ENCODE results near the gene BTBD2. TPM values are rescaled to one million over a fixed set of nuclear protein-coding genes. Genes with fewer than 3 reads are reported as not detected.

The BTBD2 gene
- total and polyA plus RNA-seq, 2 of the 13 experiments (the other 11 are each of a cell fraction or from before 2014, with no cell fraction given): 28.1 to 45.3 TPM

DNA sequence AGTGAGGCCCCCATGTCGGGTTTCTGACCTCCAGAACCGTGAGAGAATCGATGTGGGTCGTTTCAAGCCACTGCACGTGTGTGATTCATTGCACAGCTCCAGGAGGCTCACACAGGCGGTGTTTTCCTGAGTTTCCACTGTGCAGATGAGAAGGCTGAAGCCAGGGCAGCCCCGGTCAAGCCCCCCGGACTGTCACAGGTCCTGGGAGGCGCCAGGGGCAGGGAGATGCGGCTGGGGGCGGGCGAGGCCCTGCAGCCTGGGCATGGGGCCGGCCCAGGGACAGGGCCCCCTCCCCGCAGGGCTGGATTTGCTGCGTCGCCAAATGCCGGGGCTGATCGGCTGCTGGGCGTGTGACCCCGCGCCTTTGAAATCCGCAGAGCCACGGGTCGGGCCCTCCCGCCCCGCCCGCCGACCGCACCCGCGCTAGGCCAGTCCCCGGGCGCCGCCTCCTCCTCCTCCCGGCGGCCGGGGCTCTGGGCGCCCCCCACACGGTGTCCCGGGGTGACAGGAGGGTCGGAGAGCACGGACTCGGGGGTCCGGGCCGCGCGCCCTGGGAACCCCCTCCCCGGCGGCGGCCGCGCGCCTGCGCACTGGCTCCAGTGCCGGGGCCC lies 45.5 kb upstream of the BTBD2 start (continued):
- TF ChIP-seq, protein P1, sequence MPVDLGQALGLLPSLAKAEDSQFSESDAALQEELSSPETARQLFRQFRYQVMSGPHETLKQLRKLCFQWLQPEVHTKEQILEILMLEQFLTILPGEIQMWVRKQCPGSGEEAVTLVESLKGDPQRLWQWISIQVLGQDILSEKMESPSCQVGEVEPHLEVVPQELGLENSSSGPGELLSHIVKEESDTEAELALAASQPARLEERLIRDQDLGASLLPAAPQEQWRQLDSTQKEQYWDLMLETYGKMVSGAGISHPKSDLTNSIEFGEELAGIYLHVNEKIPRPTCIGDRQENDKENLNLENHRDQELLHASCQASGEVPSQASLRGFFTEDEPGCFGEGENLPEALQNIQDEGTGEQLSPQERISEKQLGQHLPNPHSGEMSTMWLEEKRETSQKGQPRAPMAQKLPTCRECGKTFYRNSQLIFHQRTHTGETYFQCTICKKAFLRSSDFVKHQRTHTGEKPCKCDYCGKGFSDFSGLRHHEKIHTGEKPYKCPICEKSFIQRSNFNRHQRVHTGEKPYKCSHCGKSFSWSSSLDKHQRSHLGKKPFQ (CRISPR knock-in tag; IDR thresholded peaks at IDR 0.05; ENCODE audit: insufficient replicate concordance): no peak
- TF ChIP-seq HDAC6 (IDR thresholded peaks at IDR 0.05; ENCODE audit: low read depth, low read length) (no peak), ZNF75D (CRISPR knock-in tag; IDR thresholded peaks at IDR 0.05; ENCODE audit: borderline replicate concordance) (no peak), ZFP41 (CRISPR knock-in tag; IDR thresholded peaks at IDR 0.05; ENCODE audit: borderline replicate concordance) (no peak), NFIB (CRISPR knock-in tag; IDR thresholded peaks at IDR 0.05; ENCODE audit: borderline replicate concordance) (no peak), ZFP82 (CRISPR knock-in tag; IDR thresholded peaks at IDR 0.05; ENCODE audit: borderline replicate concordance) (no peak), KLF13 (CRISPR knock-in tag; IDR thresholded peaks at IDR 0.05) (no peak), NR3C1 (CRISPR knock-in tag; IDR thresholded peaks at IDR 0.05) (no peak), JUND (CRISPR knock-in tag; IDR thresholded peaks at IDR 0.05) (0 out of 2 replicates have a peak, but pooled peaks have one; percentile 6), ZNF609 (CRISPR knock-in tag; IDR thresholded peaks at IDR 0.05; ENCODE audit: borderline replicate concordance) (no peak), ZNF788 (CRISPR knock-in tag; IDR thresholded peaks at IDR 0.05; ENCODE audit: borderline replicate concordance) (no peak), NONO (IDR thresholded peaks at IDR 0.05) (no peak), NONO (CRISPR knock-in tag; conservative IDR thresholded peaks at IDR 0.05) (peak; percentile 54; the same call in 1 of the 2 replicates), MNT (IDR thresholded peaks at IDR 0.05) (peak; percentile 32; the same call in 1 of the 2 replicates), EEA1 (CRISPR knock-in tag; IDR thresholded peaks at IDR 0.05; ENCODE audit: borderline replicate concordance) (no peak)
- TF ChIP-seq, protein P2, sequence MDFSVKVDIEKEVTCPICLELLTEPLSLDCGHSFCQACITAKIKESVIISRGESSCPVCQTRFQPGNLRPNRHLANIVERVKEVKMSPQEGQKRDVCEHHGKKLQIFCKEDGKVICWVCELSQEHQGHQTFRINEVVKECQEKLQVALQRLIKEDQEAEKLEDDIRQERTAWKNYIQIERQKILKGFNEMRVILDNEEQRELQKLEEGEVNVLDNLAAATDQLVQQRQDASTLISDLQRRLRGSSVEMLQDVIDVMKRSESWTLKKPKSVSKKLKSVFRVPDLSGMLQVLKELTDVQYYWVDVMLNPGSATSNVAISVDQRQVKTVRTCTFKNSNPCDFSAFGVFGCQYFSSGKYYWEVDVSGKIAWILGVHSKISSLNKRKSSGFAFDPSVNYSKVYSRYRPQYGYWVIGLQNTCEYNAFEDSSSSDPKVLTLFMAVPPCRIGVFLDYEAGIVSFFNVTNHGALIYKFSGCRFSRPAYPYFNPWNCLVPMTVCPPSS (IDR thresholded peaks at IDR 0.05): no peak
- TF ChIP-seq, protein P3, sequence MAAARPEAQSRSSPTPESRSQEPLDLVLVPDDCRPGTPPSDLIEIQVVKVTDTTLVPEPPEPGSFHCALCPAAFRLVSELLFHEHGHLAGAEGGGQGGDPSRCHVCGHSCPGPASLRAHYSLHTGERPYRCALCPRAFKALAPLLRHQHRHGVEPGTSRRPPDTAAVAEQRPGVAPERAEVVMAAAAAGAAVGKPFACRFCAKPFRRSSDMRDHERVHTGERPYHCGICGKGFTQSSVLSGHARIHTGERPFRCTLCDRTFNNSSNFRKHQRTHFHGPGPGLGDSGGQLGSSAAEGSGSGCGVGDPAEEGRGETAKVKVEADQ (CRISPR knock-in tag; IDR thresholded peaks at IDR 0.05; ENCODE audit: borderline replicate concordance): no peak
- TF ChIP-seq, protein P4, sequence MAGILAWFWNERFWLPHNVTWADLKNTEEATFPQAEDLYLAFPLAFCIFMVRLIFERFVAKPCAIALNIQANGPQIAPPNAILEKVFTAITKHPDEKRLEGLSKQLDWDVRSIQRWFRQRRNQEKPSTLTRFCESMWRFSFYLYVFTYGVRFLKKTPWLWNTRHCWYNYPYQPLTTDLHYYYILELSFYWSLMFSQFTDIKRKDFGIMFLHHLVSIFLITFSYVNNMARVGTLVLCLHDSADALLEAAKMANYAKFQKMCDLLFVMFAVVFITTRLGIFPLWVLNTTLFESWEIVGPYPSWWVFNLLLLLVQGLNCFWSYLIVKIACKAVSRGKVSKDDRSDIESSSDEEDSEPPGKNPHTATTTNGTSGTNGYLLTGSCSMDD (CRISPR knock-in tag; IDR thresholded peaks at IDR 0.05): no peak

All from HepG2 (cell line).